GM19238 (cell line): ENCODE results near the gene PRMT3.
"Not testable (repeated sequence)": the region's sequence is repeated elsewhere in the genome, so short reads cannot be mapped to it uniquely, and the experiment has no call there.

ENCODE experiments used
- DNase-seq: peaks from one replicate; pipeline ENCODE4 v3.0.0; 2011; ENCODE audit warnings: low spot score; ENCODE audit not compliant: insufficient read length

Gene PRMT3

DNA sequence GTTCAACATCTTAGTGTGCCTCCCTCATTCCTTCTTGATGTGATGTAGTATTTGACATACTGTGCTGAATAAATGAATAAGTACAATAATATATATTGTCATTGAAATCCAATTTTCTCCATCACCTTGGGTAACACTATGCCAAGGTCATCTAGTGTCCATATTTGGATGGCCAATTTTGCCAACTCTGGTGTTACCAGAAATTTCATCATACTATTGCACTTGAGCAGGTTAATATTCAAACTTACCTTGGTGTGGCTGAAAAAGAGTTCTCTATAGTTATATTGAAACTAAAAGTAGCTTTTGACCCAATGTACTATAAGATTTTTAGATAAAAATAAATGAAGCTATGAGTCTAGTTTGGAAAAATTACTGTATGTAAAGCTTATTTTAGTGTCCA, 113.7 kb downstream of the PRMT3 start:
- no peak for DNase-seq

DNA sequence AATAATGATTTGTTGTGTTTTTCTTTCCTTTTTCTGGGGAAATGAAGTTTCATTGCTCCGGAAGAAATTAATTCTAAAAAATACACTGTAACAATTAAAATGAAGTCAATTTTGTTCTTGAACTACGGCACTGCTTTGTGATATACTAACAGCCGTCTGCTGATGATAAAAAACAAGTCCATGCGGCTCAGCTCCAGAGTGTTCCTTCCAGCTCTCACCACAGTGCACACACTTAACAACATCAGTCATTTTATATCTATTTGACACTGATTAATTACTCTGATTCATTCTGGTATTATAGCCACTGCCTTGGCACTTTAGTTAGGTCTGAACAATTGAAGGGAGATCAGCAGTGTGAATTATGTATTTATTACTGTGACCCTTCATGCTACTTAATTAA, 114.5 kb downstream of the PRMT3 start:
- DNase-seq, result no peak

DNA sequence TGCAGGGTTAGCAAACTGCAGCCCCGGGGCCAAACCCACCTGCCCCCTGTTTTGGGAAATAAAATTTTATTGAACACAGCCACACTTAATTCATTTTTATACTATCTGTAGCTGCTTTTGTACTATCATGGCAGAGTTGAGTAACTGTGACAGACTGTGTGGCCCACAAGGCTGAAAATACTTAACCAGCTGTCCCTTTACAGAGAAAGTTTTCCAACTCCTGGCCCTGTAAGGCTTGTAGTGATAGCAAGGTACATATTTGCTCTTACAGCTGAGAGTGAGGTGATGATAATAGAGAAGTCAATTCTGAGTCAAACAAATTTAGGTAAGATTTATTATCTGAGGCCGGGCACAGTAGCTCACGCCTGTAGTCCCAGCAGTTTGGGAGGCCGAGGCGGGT, 124.5 kb downstream of the PRMT3 start:
- DNase-seq, result no peak

DNA sequence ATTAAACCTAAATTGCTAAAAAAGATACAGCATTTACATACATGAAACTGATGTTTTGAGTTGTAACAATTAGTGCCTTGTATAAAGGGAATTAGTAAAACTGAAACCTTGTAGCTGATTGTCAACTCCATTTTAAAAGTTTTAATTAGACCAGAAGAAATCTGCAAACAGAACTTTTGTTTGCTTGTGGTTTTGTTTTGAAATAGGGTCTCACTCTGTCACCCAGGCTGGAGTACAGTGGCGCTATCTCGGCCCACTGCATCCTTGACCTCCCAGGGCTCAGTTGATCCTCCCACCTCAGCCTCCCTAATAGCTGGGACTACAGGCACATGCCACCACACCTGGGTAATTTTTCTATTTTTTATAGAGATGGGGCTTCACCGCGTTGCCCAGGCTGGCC, 125.4 kb downstream of the PRMT3 start:
- DNase-seq, result no peak

DNA sequence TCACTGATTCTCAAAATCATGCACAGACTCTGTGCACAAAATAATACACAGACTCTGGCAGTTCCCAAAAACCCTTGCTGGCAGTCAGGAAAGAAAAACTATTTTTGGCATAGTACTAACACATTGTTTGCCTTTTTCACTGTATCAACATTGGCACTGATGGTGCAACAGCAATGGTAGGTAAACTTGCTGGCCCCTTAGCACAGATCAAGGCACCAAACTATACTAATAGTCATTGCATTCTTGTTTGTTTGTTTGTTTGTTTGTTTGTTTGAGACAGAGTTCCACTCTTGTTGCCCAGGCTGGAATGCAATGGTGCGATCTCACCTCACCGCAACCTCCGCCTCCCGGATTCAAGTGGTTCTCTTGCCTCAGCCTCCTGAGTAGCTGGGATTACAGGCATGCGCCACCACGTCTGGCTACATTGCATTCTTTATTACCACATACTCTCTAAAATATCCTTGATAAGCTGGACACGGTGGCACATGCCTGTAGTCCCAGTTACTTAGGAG, 130.9 kb downstream of the PRMT3 start:
- no peak for DNase-seq

DNA sequence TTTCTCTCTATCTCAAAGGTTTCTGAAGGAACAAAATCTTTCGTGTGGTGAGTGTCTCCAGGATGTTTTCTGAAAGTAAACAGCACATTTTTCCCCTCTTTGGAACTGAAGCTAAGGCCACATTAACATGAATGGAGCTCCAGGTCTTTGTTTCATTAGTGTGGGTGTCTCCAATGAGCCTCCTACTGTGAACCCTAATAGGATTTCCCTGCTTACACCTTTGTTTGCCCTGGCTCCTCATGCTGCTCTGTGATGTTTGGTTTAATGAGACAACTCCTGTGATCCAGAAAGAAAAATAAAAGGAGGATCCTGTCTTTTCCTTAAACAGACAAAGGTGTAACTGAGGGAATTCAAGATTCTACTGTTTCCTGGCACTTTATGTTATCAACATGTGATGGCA, 135.0 kb downstream of the PRMT3 start:
- DNase-seq, result no peak

DNA sequence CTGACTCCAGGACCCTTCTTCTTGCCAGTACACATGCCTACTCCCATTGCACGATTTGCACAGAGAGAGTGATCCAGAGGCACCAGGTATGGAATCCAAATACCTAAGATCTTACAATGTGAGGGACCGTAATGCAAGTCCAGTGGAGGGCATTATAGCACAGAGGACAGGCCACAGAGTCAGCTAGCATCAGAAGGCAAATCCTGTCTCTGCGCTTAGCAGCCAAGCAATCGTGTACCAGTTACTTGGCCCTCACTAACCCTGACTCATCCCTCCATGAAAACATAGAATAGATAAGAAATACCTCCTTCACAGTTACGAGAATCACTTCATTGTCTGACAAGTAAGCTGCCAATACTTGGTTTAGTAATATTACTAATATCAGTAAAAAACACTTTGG, 142.2 kb downstream of the PRMT3 start:
- no peak for DNase-seq

DNA sequence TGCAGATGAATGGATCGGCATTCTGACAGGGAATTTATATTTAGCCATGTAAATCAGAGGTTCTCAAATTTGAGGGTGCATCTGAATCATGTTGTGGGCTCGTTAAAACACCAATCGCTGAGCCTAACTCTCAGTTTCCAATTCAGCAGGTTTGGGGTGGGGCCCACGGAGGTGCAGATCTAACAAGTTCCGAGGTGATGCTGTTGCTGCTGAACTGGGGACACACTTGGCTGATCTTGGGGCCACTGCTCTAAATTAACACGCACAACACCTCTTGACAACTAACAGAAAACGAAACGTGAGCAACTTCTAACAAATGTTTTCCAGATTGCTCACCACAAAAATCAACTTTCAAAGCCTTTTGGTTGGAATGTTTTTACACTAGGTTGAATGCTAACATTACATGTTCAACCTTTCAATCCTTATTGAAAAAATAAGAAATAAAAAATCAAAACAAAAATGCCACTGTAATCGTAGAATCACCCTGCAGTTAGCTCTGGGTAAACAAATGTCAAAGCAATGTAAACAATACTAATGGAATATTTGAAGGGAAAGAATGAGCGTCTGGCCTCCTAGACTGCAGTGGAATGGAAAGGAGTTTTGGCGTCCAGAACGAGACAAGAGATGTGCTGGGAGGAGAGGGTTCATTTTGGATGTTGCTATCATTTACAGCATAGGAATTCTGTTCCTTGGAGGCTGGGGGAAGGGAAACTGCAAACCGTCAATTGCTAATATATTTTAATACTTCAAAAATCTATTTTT, 143.6 kb downstream of the PRMT3 start:
- no peak for DNase-seq

DNA sequence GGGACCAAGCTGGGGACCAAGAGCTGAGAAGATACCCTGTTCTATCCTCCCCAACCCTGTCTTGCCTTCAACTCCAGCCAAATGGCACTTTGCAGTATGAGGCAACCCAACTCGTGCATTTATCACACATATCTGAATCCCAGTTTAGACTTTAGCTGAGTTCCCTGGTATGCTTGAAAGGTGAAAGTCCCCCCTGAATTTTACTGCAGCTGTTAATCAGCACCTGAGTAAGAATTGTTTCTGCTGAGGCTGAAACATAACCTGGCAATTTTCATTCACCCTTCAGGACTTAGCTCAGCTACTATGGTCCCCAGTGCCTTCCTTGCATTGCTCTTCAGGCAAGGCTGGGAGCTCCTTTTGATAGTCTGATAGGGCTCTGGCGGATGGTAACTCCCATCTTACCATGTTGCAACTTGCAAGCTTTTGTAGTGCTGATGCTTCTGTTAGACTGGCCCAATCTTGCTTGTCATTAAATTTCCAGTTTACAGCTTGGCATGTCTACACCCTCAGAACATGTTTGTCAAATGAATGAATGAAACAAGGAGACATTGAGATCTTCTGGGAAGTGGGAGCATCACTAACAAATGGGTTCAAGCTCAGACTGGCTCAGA, 147.9 kb downstream of the PRMT3 start:
- no peak for DNase-seq

DNA sequence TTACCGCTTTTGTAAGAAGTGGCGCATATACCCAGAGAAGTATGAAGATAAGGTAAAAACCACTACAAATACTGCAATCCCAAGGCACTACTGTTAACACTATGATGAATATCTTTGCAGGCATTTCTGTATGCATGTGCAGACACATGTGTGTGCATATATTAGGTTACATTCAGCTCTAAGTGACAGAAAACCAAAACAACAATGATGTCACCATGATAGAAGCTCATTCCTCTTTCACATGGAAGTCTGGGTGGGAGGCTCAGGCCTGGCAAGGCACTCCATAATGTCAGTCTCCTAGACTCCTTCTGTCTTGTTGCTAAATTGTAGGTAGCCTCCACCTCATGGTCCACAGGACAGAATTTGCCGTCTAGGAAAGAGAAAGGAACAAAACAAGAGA, 148.8 kb downstream of the PRMT3 start:
- DNase-seq, result no peak

DNA sequence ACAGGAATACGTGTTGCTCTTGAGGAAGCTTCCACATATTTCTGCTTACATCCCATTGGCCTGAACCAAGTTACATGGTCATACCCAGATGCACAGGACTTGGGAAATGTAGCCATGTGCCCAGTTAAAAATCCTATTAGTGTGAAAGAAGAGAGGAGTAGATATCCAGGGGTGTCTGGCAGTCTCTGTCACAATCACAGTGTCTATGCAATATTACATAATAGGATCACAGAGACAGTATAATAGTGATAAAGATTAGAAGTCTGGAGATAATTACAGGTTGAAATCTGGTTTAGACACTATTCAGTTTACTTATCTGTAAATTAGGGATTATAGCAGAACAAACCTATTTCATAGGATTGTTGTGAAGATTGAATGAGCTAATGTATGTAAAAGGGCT, 149.3 kb downstream of the PRMT3 start:
- DNase-seq, result no peak

DNA sequence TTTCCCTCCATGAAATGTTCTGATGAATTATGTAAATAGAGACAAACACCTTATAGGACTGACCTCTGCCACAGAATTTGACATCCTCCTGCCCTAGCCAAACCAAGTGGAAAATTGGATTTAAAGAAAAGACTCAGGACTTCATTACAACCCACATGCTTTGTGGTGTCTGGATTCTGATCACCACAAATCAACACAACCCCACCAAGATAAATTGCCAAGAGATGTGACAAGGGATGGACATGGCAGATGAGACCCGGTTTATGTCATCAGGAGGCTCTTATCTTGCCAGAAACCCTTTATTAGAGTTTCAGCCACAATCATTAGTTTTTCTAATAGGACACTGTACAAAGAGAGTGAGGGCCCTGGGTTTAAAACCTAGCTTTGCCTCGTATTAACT, 154.0 kb downstream of the PRMT3 start:
- DNase-seq, result no peak

DNA sequence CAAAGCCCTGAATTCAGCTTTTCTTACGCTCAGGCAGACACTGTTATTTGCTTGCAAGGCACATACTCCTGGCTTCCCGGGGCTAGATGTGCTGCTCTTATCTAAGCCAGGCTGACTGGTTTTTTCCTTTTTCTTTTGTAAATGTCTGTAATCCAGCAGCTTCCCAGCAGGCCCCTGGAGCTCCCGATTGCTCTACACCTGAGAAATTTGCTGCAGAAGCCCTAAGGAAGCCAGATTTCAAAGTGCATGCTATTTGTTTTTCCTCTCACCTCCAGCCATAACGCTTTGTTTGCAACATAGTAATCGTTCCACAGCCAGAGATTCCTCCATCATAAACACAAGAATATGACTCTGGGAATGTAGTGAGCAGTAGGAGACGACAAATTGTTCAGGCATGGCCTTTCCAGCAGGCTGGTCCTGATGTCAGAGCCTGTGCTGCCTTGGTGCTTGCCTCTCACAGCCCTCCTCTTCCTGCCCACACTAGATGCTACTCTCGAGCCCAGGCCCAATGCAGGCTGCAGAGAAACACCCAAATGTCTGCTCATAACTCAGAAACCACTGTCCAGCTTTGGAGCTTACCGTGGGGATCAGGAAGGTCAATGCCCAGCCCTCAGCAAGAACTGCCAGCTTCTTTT, 157.2 kb downstream of the PRMT3 start:
- no peak for DNase-seq

DNA sequence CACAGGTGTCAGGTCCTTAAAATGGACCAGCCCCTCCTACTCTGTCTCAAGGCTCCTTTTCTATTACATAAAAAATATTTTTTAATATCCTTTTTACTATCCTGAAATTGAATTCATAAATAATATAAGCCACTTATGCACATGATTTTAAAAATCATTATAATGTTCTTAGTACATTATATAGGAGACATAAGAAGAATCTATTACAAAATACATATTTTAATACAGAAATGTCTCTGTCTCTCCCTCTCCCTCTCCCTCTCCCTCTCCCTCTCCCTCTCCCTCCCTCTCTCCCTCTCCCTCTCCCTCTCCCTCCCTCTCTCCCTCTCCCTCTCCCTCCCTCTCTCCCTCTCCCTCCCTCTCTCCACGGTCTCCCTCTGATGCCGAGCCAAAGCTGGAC, 159.9 kb downstream of the PRMT3 start:
- no peak for DNase-seq

DNA sequence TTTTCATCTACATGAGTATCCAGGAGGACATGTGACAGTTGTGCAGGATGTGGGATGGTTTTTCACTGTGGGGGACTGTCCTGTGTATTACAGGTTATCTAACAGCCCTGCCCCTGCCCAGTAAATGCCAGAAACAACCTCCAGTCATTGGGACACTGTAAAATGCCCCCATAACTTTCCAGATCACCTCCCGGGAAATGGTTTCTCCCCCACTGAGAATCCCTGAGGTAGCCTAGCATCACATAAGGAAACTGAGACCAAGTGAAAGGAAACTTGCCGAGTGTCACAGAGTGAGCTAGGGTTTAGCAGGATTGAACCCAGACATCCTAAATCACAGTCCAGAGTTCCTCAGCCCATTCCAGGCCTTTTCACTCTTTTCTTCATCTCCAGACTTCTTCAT, 163.6 kb downstream of the PRMT3 start:
- DNase-seq, result no peak

DNA sequence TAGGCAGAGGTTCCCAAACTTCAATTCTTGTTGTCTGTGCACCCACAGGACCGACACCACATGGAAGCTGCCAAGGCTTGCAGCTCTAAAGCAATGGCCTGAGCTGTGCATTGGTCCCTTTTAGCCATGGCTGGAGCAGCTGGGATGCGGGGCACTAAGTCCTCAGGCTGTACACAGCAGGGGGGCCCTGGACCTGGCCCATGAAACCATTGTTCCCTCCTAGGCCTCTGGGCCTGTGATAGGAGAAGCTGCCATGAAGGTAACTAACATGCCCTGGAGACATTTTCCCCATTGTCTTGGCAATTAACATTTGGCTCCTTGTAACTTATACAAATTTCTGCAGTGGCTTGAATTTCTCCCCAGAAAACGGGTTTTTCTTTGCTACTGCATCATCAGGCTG, 168.3 kb downstream of the PRMT3 start:
- DNase-seq, result no peak

DNA sequence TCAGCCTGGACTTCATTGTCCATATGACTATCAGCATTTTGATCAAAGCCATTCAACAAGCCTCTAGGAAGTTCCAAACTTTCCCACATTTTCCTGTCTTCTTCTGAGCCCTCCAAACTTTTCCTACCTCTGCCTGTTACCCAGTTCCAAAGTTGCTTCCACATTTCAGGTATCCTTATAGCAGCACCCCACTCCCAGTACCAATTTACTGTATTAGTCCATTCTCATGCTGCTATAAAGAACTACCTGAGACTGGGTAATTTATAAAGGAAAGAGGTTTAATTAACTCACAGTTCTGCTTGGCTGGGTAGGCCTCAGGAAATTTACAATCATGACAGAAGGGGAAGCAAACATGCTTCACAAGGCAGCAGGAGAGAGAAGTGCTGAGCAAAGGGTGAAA, 168.9 kb downstream of the PRMT3 start:
- DNase-seq, result not testable (repeated sequence)

DNA sequence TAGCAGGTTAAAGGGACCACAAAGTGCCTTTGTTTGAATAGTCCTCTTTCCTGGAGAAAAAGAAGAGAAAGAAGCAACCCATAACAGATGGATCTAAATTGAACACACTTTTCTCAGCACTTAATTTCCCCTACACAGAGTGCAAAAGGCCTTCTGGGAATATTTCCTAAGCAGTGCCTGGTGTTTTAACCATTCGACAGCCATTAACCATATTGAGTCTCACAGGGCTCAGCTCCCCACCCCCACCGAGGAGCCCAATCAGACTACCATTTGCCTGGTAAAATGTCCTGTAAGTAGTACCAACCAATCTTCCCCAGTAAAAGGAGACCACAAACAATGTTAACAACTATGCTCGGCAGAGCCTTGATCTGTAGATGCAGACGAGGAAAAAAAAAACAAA, 171.2 kb downstream of the PRMT3 start:
- DNase-seq, result no peak
